Activated naive CD8-positive, alpha-beta T cell treated with anti-CD3 and anti-CD28 coated beads for 36 hours (primary cell): Measurements from ENCODE around the gene DOP1B. TPM values are rescaled to one million over a fixed set of nuclear protein-coding genes. Genes with fewer than 3 reads are reported as not detected.
"Not testable (repeated sequence)": the region's sequence is repeated elsewhere in the genome, so short reads cannot be mapped to it uniquely, and the experiment has no call there.

Source experiments
- DNase-seq: peaks from one replicate; pipeline ENCODE4 v3.0.0; 2021
- H3K27ac Mint-ChIP-seq: one replicate; pipeline ENCODE4 v1.8.0; 2022; ENCODE audit warnings: mild to moderate bottlenecking, moderate library complexity, mixed read lengths
- H3K27me3 Mint-ChIP-seq: one replicate; pipeline ENCODE4 v1.8.0; 2022; ENCODE audit warnings: mild to moderate bottlenecking, mixed read lengths
- H3K36me3 Mint-ChIP-seq: one replicate; pipeline ENCODE4 v1.8.0; 2021; ENCODE audit warnings: mild to moderate bottlenecking, mixed read lengths
- H3K4me1 Mint-ChIP-seq: one replicate; pipeline ENCODE4 v1.8.0; 2021; ENCODE audit warnings: mixed read lengths
- H3K4me3 Mint-ChIP-seq: one replicate; pipeline ENCODE4 v1.8.0; 2022; ENCODE audit warnings: mild to moderate bottlenecking, moderate library complexity, mixed read lengths
- H3K9me3 Mint-ChIP-seq: one replicate; pipeline ENCODE4 v1.8.0; 2022; ENCODE audit warnings: mixed read lengths
- total RNA-seq, 2 experiments: library from RNA; stranded (reverse); gene quantifications; one replicate each; pipeline ENCODE4 v1.2.3, GENCODE V29; 2021

DOP1B gene
- total RNA-seq, 2 experiments from 2014 or later, result 9.9 to 10.9 TPM

DNA sequence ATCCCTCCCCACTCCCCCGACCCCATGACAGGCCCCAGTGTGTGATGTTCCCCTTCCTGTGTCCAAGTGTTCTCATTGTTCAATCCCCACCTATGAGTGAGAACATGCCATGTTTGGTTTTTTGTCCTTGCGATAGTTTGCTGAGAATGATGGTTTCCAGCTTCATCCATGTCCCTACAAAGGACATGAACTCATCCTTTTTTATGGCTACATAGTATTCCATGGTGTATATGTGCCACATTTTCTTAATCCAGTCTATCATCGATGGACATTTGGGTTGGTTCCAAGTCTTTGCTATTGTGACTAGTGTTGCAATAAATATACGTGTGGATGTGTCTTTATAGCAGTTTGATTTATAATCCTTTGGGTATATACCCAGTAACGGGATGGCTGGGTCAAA, 43.0 kb downstream of the DOP1B start:
- not testable (repeated sequence) for H3K4me3 Mint-ChIP-seq, H3K36me3 Mint-ChIP-seq, H3K27ac Mint-ChIP-seq, DNase-seq, H3K9me3 Mint-ChIP-seq, H3K27me3 Mint-ChIP-seq
- peaks cover 13% of the 10 kb centered on the region for H3K4me1 Mint-ChIP-seq

DNA sequence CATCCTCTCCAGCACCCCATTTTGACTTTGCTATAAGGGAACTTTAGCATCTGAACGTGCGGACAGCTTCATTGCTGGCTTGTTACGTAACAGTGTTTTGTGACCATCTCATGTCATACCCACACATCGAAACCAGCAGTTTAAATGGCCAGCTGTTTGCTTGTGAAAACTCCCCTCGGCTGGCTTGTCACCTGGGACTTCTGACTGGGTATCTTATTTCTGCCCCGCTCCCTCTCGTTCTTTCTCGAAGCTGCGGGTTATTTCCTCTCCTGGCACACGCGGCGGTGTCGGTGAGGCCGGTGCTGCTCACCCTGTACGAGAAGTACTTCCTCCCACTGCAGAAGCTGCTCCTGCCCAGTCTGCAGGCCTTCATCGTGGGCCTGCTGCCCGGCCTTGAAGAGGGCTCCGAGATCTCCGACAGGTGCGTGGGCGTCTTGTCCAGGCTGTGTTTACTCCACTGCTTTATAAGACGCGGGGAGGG, 43.5 kb downstream of the DOP1B start:
- Mint-ChIP-seq H3K4me1 (peaks cover 13% of the 10 kb centered on the region), H3K36me3 (peaks cover 5% of the 10 kb centered on the region), H3K9me3 (no peaks in the 10 kb centered on the region), H3K27me3 (no peaks in the 10 kb centered on the region), H3K27ac (no peak overlapping the region), H3K4me3 (no peak overlapping the region)
- DNase-seq, result no peak

DNA sequence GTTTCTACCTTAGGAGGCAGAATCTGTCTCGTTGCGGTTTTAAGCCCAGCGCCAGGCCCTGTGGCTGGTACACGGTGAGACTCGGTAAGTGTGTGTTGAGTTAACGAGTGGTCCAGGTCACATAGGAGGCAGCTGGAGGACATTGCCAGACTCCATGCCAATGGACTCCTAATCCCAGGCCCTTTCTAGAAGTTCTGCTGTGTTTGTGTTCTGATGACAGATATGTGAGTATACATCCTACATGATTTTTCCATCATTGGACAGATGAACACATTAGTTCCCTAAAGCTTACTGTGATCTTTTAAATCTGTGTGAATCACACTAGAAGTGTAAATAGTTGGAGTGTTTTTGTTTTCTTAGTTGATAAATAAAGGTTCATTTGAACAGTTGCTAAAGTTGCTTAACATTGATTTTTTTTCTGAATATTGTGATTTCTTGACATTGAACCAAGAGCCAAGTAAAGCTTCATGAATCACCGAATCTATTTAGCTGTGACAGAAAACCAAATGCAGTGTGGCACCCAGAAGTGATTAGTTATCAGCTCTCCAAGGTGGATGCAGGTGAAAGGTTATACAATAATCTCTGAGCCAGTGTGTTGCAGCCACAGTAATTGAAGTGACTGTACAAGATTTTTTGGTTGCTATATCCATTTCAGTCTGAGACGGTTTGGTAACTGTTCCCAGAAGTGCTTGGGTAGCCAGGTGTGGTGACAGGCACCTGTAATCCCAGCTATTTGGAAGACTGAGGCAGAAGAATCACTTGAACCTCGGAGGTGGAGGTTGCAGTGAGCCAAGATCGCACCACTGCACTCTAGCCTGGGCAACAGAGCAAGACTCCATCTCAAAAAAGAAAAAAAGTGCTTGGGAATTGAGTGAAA, 46.3 kb downstream of the DOP1B start:
- DNase-seq, result no peak
- Mint-ChIP-seq H3K9me3 (no peaks in the 10 kb centered on the region), H3K27me3 (no peaks in the 10 kb centered on the region), H3K4me1 (peaks cover 19% of the 10 kb centered on the region), H3K36me3 (peaks cover 5% of the 10 kb centered on the region), H3K27ac (no peak overlapping the region), H3K4me3 (no peak overlapping the region)

DNA sequence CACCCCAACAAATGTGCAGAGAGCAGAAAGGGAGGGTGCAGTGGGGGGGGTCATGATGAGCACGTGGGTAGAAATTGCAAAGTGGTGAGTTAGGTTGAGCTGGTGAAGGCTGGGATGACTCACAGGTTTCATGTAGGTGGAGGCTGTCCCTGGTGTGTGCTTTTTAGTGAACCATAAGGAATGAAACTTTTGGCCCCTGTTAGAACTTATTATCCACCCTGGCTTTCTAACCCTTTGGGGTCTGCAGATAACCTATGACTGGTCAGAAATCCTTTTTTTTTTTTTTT, 46.9 kb downstream of the DOP1B start:
- Mint-ChIP-seq H3K27ac (no peak overlapping the region), H3K4me3 (no peak overlapping the region), H3K9me3 (no peaks in the 10 kb centered on the region), H3K27me3 (no peaks in the 10 kb centered on the region), H3K36me3 (peaks cover 5% of the 10 kb centered on the region), H3K4me1 (peaks cover 19% of the 10 kb centered on the region)
- DNase-seq, result peak; percentile 40

DNA sequence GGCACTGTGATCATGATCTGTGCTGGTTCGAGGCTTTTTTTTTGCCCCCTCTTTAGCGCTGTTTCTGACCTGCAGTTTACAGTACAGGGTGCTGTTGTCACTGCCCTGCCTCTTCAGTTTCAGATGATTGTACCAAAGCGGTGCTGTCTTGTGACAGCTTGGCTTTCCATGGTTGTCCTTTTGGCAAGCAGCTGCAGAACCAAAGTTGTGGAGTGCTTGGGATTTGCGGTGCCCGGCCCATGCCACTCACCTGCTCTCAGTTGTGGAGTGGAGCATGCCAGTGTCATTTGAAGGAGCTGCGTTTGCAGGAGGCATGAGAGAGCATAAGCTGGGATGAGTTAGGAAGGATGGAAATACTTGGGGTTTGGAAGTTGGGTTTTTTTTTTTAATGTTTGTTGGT, 48.4 kb downstream of the DOP1B start:
- Mint-ChIP-seq H3K27ac (no peak overlapping the region), H3K4me3 (no peak overlapping the region), H3K4me1 (peaks cover 19% of the 10 kb centered on the region), H3K27me3 (no peaks in the 10 kb centered on the region), H3K36me3 (no peaks in the 10 kb centered on the region), H3K9me3 (no peaks in the 10 kb centered on the region)
- DNase-seq, result no peak

DNA sequence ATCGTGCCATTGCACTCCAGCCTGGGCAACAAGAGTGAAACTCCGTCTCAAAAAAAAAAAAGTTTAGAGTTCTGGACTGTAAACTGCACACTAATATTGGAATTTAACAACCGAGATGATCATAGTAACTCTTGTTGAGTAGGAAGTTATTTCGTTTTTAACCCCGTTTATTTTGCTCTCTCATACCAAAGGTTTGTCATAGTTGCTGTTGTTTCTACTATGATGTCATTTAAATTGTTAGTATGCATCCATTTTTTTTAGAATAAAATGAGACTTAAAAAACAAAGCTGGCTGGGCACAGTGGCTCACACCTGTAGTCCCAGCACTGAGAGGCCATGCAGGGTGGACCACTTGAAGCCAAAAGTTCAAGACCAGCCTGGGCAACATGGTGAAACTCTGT, 49.3 kb downstream of the DOP1B start:
- H3K4me3 Mint-ChIP-seq, result no peak overlapping the region
- H3K27ac Mint-ChIP-seq, result no peak overlapping the region
- peaks cover 2% of the 10 kb centered on the region for H3K36me3 Mint-ChIP-seq
- no peaks in the 10 kb centered on the region for H3K27me3 Mint-ChIP-seq
- H3K4me1 Mint-ChIP-seq, result peaks cover 19% of the 10 kb centered on the region
- DNase-seq, result no peak
- no peaks in the 10 kb centered on the region for H3K9me3 Mint-ChIP-seq

Other genes with a start within 250 kb of the DOP1B start
- 10 to 100 TPM; 15.0 to 15.9 TPM for gene SETD4, start 96.3 kb upstream of the DOP1B start, total RNA-seq
- 10 to 100 TPM; 43.4 to 43.7 TPM for gene CBR1, start 86.8 kb upstream of the DOP1B start, total RNA-seq
- 1 to 10 TPM; 9.5 to 9.7 TPM for gene CBR3, start 21.7 kb upstream of the DOP1B start, total RNA-seq
- 10 to 100 TPM; 15.2 to 17.4 TPM for gene MORC3, start 163.4 kb downstream of the DOP1B start, total RNA-seq
- 10 to 100 TPM; 35.6 to 38.0 TPM for gene CHAF1B, start 228.6 kb downstream of the DOP1B start, total RNA-seq